K562 (cell line): ENCODE data around the gene SRPK3. TPM values are rescaled to one million over a fixed set of nuclear protein-coding genes. Genes with fewer than 3 reads are reported as not detected.
A peak's percentile ranks its signal among the peaks of the same experiment; 100 is the strongest.

Experiments
- ATF1 ChIP-seq, 2 experiments: fragments of 450-650 bp in 1 of 2; IDR thresholded peaks; 2 replicates each; pipeline ENCODE4 v1.6.1; 2016; ENCODE audit warnings: missing compliant biosample characterization in 1 of 2, missing genetic modification characterization in 1 of 2
- ATF6 ChIP-seq: sonication (generic); formaldehyde crosslinking; IDR thresholded peaks from 2 replicates; pipeline ENCODE4 v1.4.0; 2020; ENCODE audit warnings: mild to moderate bottlenecking, missing genetic modification reagents
- DDX20 ChIP-seq: fragments of 450-650 bp; IDR thresholded peaks from 2 replicates; pipeline ENCODE4 v1.6.1; 2016; ENCODE audit warnings: missing genetic modification characterization, low read depth, mild to moderate bottlenecking, missing compliant biosample characterization, moderate library complexity
- GATAD2A ChIP-seq: fragments of 450-650 bp; IDR thresholded peaks from 2 replicates; pipeline ENCODE4 v1.6.1; 2017
- HDGF ChIP-seq: fragments of 450-650 bp; IDR thresholded peaks from 2 replicates; pipeline ENCODE4 v1.6.1; 2016
- HNRNPH1 ChIP-seq: fragments of 200-400 bp; formaldehyde crosslinking; optimal IDR thresholded peaks from 2 replicates; pipeline ENCODE3; 2017; ENCODE audit warnings: low read depth, mild to moderate bottlenecking, low read length, moderate library complexity
- JUNB ChIP-seq: fragments of 450-650 bp; formaldehyde crosslinking; conservative IDR thresholded peaks from 2 replicates; pipeline ENCODE4 v1.4.0; 2020; ENCODE audit warnings: mild to moderate bottlenecking
- KDM4B ChIP-seq, 2 experiments: fragments of 450-650 bp in 1 of 2; sonication (generic) in 1 of 2; IDR thresholded peaks; 2 replicates each; pipeline ENCODE4 v1.6.1; 2016 to 2017; ENCODE audit warnings: borderline replicate concordance in 2 of 2, antibody characterized with exemption in 1 of 2, low read depth in 1 of 2, mild to moderate bottlenecking in 1 of 2
- NELFE ChIP-seq: IDR thresholded peaks from 2 replicates; pipeline ENCODE4 v1.6.1; 2011; ENCODE audit warnings: mild to moderate bottlenecking; ENCODE audit not compliant: insufficient read depth, insufficient read length
- NFIC ChIP-seq: fragments of 450-650 bp; IDR thresholded peaks from 2 replicates; pipeline ENCODE4 v1.6.1; 2017; ENCODE audit warnings: mild to moderate bottlenecking, inconsistent platforms
- NUFIP1 ChIP-seq: fragments of 450-650 bp; IDR thresholded peaks from 2 replicates; pipeline ENCODE4 v1.6.1; 2018; ENCODE audit not compliant: partially characterized antibody
- PATZ1 ChIP-seq: fragments of 250-450 bp; sonication (Bioruptor Pico); IDR thresholded peaks from 2 replicates; pipeline ENCODE4 v1.5.0; 2020; ENCODE audit warnings: mild to moderate bottlenecking, borderline replicate concordance
- PCBP2 ChIP-seq: fragments of 200-400 bp; formaldehyde crosslinking; IDR thresholded peaks from 2 replicates; pipeline ENCODE4 v1.6.1; 2018; ENCODE audit warnings: low read length, low read depth, mild to moderate bottlenecking, moderate library complexity; ENCODE audit not compliant: poor library complexity, severe bottlenecking
- PTBP1 ChIP-seq: fragments of 200-400 bp; formaldehyde crosslinking; IDR thresholded peaks from 2 replicates; pipeline ENCODE4 v1.6.1; 2017; ENCODE audit warnings: low read depth, low read length
- SNRNP70 ChIP-seq: fragments of 200-400 bp; formaldehyde crosslinking; optimal IDR thresholded peaks from 2 replicates; pipeline ENCODE3; 2017; ENCODE audit warnings: low read depth, low read length
- TCFL5 ChIP-seq: fragments of 250-450 bp; sonication (Bioruptor Pico); conservative IDR thresholded peaks from 2 replicates; pipeline ENCODE4 v1.6.1; 2021; ENCODE audit warnings: mild to moderate bottlenecking, moderate library complexity, matching md5 sums
- TEAD4 ChIP-seq, 2 experiments: sonication (generic) in 1 of 2; formaldehyde crosslinking in 1 of 2; IDR thresholded peaks; 2 replicates each; pipeline versions ENCODE4 v1.6.1 to v1.8.0; 2012 to 2022; ENCODE audit warnings: borderline replicate concordance in 1 of 2, inconsistent platforms in 1 of 2, low read length in 1 of 2, mild to moderate bottlenecking in 1 of 2, missing genetic modification reagents in 1 of 2
- TFAM ChIP-seq: fragments of 250-450 bp; sonication (Bioruptor Pico); conservative IDR thresholded peaks from 2 replicates; pipeline ENCODE4 v1.5.0; 2021; ENCODE audit warnings: mild to moderate bottlenecking, moderate library complexity
- TRIM24 ChIP-seq, 2 experiments: fragments of 450-650 bp; IDR thresholded peaks; 2 replicates each; pipeline ENCODE4 v1.6.1; 2016
- polyA plus RNA-seq, 8 experiments: library from polyadenylated mRNA; depleted of rRNA in 4 of 8; stranded (reverse) in 5 of 8; unstranded in 3 of 8; fragments of >200 nt; fragmentation: Nextera tagmentation in 2 of 8; fragmentation: Illumina TruSeq in 1 of 8; extraction: Ambion mirVana in 2 of 8; extraction: Trizol in 1 of 8; gene quantifications; 2 replicates each; pipeline versions ENCODE4 v1.2.1 to v1.2.3, GENCODE V29; 2011 to 2014; ENCODE audit warnings: inconsistent platforms in 1 of 8, missing spikeins in 1 of 8
- total RNA-seq, 7 experiments: library from RNA; depleted of rRNA in 6 of 7; stranded (reverse); fragments of >200 nt in 6 of 7; fragmentation: Illumina TruSeq in 2 of 7; extraction: Trizol in 2 of 7; gene quantifications; 2 replicates each; pipeline versions ENCODE4 v1.2.1 to v1.2.3, GENCODE V29; 2011 to 2021; ENCODE audit warnings: low replicate concordance in 1 of 7
- TF ChIP-seq, protein P1 (sequence below): fragments of 250-450 bp; sonication (Bioruptor Pico); IDR thresholded peaks from 2 replicates; pipeline ENCODE4 v1.5.0; 2022; ENCODE audit warnings: mild to moderate bottlenecking
- TF ChIP-seq, protein P2 (sequence below): sonication (generic); formaldehyde crosslinking; IDR thresholded peaks from 2 replicates; pipeline ENCODE4 v1.8.0; 2022; ENCODE audit warnings: mild to moderate bottlenecking, missing genetic modification reagents

Gene SRPK3
- total and polyA plus RNA-seq, 9 of the 15 experiments (the other 6 are each of a cell fraction or from before 2014, with no cell fraction given): 0.01 to 0.09 (median 0.04) TPM; not detected in 2

DNA sequence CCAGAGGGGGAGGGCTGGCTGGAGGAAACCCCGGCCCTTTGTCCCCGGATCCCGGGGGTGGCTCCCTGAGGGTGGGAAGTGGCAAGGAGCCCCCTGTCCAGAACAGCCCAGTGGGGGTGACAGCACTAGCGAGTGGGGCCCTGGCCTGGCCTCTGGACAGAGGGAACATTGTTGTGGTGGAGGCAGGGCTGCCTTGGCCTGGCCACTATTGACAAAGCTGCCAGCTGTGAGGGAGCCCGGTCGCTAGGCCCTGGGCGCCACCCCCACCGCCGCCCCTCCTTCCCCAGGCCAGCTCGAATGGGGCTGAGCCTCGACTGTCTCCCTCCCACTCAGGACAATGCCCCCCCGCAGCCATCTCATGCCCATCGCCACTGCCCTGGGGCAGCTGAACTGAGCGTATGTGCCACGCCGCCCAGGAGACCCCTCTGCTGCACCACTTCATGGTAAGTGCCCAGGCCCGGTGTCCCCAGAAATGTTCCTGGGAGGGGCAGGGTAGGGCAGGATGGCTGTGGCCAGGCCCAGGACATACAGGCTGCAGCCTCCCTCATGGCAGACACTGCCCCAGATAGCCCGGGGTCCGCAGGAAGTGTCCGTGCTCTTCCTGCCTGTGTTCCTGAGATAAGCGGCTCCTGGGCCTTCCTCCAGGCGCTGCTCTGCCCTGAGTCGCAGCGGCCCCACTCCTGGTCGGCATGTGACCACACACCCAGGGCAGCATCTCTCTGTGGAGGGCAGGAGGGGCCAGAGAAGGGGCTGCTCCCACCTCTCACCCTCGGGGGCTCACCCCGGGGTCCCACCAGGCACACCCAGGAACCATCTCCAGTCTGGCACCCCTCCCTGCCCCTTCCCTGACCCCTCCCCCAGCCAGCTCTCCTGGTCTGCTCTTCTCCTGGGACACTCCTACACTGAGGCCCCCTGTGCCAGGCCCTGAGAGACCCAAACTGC is 15.4 kb upstream of the SRPK3 start (continued):
- TF ChIP-seq PATZ1 (CRISPR knock-in tag) (no peak), HDGF (no peak), KDM4B (IDR thresholded peaks at IDR 0.05; ENCODE audit: borderline replicate concordance in 2 of 2, low read depth in 1 of 2) (no peak; a peak in 1 of 4 replicates), HNRNPH1 (no peak), TCFL5 (CRISPR knock-in tag) (no peak), SNRNP70 (no peak), DDX20 (tag) (no peak), PTBP1 (no peak), PCBP2 (no peak), TEAD4 (IDR thresholded peaks at IDR 0.05; ENCODE audit: low read length) (peak; percentile 85), TEAD4 (CRISPR knock-in tag; IDR thresholded peaks at IDR 0.05; ENCODE audit: borderline replicate concordance) (no peak), ATF1 (CRISPR knock-in tag; IDR thresholded peaks at IDR 0.05) (no peak), ATF1 (tag; IDR thresholded peaks at IDR 0.05) (peak; percentile 5; the same call in 1 of the 2 replicates), NFIC (peak; percentile 80), ATF6 (CRISPR knock-in tag) (no peak), TFAM (CRISPR knock-in tag) (no peak), NUFIP1 (no peak), JUNB (no peak), GATAD2A (no peak), NELFE (no peak), TRIM24 (IDR thresholded peaks at IDR 0.05) (peak; percentile 43 to 81; a peak in 3 of 4 replicates)
- TF ChIP-seq, protein P1, sequence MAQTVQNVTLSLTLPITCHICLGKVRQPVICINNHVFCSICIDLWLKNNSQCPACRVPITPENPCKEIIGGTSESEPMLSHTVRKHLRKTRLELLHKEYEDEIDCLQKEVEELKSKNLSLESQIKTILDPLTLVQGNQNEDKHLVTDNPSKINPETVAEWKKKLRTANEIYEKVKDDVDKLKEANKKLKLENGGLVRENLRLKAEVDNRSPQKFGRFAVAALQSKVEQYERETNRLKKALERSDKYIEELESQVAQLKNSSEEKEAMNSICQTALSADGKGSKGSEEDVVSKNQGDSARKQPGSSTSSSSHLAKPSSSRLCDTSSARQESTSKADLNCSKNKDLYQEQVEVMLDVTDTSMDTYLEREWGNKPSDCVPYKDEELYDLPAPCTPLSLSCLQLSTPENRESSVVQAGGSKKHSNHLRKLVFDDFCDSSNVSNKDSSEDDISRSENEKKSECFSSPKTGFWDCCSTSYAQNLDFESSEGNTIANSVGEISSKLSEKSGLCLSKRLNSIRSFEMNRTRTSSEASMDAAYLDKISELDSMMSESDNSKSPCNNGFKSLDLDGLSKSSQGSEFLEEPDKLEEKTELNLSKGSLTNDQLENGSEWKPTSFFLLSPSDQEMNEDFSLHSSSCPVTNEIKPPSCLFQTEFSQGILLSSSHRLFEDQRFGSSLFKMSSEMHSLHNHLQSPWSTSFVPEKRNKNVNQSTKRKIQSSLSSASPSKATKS (CRISPR knock-in tag): no peak
- TF ChIP-seq, protein P2, sequence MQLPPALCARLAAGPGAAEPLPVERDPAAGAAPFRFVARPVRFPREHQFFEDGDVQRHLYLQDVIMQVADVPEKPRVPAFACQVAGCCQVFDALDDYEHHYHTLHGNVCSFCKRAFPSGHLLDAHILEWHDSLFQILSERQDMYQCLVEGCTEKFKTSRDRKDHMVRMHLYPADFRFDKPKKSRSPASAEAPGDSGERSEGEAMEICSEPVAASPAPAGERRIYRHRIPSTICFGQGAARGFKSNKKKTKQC (CRISPR knock-in tag): no peak
